ENCODE data around the gene MGST2.

Gene MGST2

GRCh38 chr4:139712882-139713281 is 47.3 kb downstream of the MGST2 start:
- DNase-seq, result no peak

GRCh38 chr4:139715746-139716391 is 50.2 kb downstream of the MGST2 start:
- DNase-seq, result no peak

DNA sequence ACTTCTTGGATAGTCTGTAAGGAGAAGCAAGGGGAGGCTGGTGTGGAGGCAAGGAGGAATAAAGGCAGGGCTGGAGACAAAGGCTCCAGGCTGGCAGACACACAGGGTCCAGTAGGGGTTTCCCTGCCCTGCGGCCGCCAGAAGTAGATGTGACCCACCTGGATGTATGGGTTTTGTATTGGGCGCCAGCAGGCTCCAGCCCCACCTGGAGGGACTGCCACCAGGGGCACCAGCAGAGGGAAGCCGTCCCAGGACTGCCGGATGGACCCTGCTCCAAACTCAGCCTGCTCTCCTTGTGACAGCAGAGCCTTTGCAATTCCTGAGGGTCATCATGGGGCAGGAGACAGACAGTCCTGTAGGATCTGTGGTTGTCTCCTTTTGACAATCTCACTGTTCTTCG is 52.7 kb downstream of the MGST2 start:
- DNase-seq, result no peak

DNA sequence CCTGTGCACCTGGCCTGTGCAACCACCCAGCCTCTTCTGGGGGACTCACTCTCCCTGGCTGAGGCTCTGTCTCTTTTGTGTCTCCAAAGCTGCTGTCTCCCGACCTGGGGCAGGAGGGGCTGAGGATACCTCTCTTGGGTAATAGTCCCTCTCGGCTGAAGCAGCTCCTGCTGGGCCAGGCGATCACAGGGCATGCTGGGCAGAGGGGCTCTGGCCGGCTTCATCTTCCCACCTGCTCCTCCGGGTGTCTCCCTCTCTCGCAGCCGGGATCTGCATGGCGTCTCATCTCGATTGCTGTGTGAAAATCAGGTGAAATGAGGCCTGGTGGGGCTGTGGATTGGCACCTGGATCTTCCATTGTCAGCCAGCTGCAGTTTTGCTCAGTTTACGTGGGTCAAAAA is 53.2 kb downstream of the MGST2 start:
- DNase-seq, result no peak

- DNase-seq, result no peak
Observed at GRCh38 chr4:139719381-139720101, 53.9 kb downstream of the MGST2 start.

DNA sequence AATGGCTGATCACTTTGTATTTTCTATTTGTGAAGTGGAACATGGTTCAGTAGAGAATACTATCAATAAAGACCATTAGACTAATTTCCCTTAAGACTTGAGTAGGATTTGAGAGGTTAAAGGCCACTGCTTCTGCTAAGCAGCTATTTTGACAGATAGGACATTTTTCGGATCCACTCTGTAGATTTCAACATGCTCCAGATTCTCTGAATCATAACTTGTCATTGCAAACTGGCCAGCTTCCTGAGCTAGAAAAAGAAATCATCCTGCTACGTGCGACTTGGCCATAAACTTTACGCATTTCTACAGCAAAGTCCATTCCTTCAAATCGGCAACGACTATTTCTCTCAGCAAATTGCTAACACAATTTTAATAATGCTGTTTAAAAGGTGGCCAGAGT is 55.2 kb downstream of the MGST2 start:
- DNase-seq, result no peak

GRCh38 chr4:139721789-139722188 is 56.2 kb downstream of the MGST2 start:
- DNase-seq, result no peak

GRCh38 chr4:139725236-139725635 is 59.6 kb downstream of the MGST2 start:
- no peak for DNase-seq

DNA sequence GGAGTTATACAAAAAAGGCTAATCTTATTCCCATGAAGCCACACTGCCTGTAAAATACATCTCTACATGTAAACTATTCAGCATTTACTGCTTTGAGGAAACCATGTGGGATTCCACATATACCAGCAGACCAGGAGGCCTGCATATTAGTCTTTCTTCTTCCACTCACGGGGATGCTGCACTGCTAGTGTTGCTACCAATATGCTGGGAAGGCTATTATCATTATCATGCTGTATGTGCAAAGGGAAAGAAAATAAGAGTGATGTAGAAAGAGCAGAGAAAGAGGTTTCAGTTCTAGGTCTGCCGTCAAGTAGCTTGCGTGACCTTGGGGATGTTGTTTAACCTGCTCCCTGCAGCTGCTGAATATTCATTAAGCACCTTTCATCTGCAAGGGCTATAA is 61.0 kb downstream of the MGST2 start:
- DNase-seq, result no peak

GRCh38 chr4:139728146-139728545 is 62.5 kb downstream of the MGST2 start:
- no peak for DNase-seq

GRCh38 chr4:139728840-139729239 is 63.2 kb downstream of the MGST2 start:
- no peak for DNase-seq

GRCh38 chr4:139732991-139733570 is 67.5 kb downstream of the MGST2 start:
- no peak for DNase-seq

- DNase-seq, result no peak
Observed at GRCh38 chr4:139734201-139734874, 68.7 kb downstream of the MGST2 start.

- peak; percentile 91 to 93 for DNase-seq
Observed at GRCh38 chr4:139734875-139735380, 69.3 kb downstream of the MGST2 start.

GRCh38 chr4:139735381-139736273 is 70.0 kb downstream of the MGST2 start:
- DNase-seq, result no peak

- DNase-seq, result no peak
Observed at GRCh38 chr4:139736274-139736660, 70.6 kb downstream of the MGST2 start.

DNA sequence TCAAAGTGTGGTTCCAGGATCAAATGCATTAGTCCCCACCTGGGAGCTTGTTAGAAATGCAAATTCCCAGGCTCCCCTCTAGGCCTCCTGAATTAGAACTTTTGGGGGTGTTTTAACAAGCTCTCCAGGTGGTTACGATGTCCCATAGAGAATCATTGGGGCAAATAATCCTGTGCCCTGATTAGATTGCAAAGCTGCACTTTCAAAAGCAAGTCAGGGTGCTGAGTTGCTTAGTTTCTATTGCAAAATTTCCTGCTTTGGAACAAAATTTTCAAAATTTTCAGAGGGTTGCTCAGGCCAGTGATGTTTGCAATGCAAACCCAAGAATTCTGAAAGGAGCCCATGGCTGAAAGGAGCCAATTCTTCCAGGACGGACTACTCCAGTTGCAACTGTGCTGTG is 71.0 kb downstream of the MGST2 start:
- no peak for DNase-seq

- DNase-seq, result no peak
Observed at GRCh38 chr4:139738846-139739613, 73.4 kb downstream of the MGST2 start.

DNA sequence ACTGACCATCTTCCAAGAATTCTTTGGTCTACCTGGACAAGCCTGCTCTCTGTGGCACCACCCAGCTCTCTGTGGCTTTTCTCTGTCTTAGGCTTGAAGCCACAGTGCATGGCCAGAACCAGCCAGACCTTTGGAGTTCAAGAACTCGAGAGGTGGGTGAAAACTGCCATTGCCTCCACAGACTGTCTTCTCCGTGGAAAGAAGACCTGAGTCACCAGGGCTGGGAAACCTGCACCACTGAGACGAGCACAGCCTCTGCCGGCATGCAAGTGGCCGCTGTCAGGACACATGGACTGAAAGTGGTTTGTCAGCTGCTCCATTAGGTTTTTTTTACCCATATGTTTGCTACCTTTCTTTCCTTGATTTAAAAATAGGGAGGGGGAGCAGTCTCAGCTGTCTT is 74.5 kb downstream of the MGST2 start:
- peak in 1 of 2 experiments; percentile 56 for DNase-seq

- DNase-seq, result peak; percentile 75 to 81
Observed at GRCh38 chr4:139740531-139741041, 75.0 kb downstream of the MGST2 start.

- no peak for DNase-seq
Observed at GRCh38 chr4:139743027-139743426, 77.4 kb downstream of the MGST2 start.
